ENCODE results near the gene NOX1. TPM values are rescaled to one million over a fixed set of nuclear protein-coding genes. Genes with fewer than 3 reads are reported as not detected.
A peak's percentile ranks its signal among the peaks of the same experiment; 100 is the strongest.
"Not testable (repeated sequence)": the region's sequence is repeated elsewhere in the genome, so short reads cannot be mapped to it uniquely, and the experiment has no call there.

Gene NOX1
- total RNA-seq, 1 donor from 2014 or later: not detected

DNA sequence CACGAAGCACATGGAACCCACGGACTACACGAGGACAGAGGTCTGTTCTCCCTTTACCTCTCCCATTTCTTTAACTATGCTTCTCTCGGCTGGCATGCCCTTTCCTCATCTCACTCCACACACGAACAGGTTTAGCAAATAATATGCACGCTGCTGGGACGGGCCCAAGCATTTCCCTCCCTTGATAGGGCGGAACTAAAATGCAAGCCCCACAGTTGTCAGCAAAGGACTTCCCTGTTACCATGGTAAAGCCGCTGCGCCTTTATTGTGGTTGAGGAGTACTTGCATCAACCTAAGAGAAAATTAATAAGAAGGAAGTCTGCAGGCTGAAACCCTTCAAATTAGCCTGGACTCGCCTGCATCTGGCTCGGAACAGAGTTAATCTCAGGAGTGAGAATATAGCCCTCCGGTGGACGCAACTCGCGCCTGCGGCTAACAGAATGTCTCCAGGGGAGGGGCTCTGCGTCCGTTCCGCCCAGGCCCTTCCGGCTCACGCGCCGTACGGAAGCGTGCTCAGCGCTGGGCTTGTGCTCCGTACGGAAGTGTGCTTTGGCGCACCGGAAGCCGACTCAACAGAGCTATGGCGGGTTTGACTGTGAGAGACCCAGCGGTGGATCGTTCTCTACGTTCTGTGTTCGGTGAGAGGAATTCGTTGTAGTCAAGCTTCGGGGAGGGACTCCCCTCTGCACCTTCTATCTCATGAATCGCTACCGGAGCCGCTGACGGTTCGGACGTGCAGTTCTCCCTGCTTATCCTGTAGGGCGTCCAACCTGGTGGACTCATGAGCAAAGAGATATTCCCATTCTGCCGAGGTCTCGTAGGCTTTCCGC, 54.1 kb downstream of the NOX1 start, which contains the start of gene CSTF2:
TSS of gene CSTF2 (plus strand) at position 555 of the 830 bp plus-strand sequence. CDS start at position 581, 26 bp downstream.
- peak; percentile 92 for DNase-seq (ENCODE audit: low spot score)

DNA sequence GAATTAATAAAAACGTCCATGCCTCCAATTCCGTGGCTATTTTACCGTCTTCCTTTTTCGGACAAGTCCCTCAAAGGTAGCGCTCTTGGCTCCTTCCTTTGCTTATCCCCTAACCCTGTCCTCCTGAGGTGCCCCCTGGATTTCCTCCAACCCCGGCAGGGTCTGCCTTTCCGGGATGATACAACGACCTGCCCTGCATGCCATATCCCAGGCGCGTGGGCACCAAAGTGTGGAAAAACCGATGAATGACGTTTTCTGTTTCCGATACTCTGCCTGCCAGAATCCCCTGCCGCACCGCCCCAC, 54.7 kb downstream of the NOX1 start:
- no peak for DNase-seq (ENCODE audit: low spot score)

DNA sequence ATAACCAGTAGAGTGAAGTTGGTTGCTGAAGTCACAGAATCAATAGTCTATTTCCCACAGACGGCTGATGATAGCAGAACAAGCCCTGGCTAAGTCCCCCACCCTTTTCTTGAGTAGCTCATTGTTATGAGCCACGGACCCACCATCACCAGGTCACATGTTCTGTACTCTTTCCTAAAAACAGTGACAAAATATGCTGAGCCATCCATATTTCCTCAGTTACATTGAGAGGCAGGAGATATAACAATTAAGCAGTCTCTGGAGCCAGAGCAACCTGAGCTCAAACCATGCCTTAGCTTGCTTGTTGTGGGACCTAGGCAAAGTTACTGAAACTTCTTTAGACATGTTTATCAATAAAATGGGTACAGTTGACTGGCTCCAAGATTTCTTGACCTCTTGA, 56.8 kb downstream of the NOX1 start:
- no peak for DNase-seq (ENCODE audit: low spot score)

DNA sequence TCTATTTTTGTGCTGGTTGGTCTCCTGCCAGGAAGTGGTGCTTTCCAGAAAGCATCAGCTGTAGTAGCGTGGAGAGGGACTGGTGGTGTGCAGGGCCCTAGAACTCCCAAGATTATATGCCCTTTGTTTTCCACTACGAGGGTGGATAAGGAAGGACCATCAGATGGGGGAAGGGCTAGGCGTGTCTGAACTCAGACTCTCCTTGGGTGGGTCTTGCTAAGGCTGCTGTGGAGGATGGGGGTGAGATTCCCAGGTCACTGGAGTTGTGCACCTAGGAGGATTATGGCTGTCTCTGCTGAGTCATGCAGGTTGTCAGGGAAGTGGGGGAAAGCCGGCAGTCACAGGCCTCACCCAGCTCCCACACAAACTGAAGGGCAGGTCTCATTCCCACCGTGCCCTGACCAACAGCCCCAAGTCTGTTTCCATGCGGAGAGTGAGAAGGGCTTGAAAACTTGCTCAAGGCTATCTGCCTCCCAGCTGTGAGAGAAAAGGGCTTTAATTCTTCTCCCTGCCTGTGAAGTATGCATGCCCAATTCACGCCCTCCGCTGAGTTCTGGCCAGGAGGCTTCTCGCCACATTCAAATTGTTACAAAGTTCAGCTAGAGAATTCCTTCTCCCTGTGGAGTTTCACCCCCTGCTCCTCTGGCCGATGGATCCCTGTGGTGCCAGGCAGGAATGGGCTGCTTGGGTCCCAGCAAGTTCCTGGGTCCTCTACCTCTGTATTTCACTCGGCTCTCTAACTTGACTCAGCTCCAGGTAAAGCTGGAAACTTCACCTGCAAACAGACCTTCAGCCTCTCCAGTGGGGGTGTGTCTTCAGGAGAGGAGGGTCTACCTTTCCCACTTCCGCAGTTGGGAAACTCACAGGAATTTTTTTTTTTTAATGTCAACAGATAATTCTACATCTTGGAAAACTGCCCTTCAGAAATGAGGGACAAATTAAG, 61.7 kb downstream of the NOX1 start:
- DNase-seq (ENCODE audit: low spot score): no peak

DNA sequence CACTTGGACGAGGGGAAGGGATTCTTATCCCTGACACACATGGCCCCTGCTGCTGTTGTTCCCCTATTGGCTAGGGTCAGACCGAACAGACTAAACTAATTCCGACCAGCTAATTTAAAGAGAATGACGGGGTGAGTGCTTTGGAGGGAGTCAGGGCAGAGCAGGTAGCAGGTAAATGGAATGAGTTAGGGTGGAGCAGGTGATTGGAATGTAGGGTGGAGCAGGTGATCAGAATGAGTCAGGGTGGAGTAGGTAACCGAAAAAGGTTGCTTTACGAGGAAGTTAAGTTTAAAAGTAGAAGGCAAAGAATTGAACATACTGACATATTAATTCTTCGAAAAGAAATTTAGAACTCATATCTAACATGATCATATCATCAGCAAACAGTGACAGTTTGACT, 65.9 kb downstream of the NOX1 start:
- DNase-seq (ENCODE audit: low spot score): not testable (repeated sequence)

DNA sequence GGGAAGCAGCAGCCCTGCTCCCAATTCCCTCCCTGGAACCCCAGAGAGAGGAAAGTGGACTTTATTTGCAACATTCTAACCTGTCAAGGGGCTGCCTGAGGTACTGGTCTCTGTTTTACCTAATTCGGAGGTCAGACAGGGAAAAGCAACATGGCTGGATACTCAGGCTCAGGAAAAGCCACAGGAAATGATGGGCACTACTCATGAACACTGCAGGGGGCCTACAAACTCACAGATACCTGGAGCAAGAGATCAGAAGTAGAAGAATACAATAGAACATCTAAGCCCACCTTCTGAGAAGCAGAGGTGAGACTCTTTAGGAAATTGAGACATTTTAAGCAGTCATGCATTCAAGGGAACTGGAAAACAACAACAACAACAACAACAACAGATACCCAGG, 69.4 kb downstream of the NOX1 start:
- no peak for DNase-seq (ENCODE audit: low spot score)

DNA sequence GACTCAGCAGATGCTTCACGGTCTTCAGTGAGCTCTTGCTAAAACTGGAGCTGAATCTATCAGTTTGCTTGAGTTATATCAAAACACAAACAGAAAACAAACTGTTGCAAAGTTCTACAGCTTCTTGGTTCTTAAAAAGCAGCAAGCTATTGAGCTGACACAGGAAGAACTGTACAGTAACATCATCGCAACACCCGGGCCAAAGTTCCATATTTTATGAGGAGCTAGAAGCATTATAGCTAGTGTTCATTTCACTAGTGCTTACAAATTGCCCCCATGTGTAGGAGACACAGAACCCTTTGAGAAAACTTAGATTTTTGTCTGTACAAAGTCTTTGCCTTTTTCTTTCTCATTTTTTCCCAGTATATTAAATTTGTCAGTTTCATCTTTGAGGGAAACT, 71.3 kb downstream of the NOX1 start:
- DNase-seq (ENCODE audit: low spot score): no peak

DNA sequence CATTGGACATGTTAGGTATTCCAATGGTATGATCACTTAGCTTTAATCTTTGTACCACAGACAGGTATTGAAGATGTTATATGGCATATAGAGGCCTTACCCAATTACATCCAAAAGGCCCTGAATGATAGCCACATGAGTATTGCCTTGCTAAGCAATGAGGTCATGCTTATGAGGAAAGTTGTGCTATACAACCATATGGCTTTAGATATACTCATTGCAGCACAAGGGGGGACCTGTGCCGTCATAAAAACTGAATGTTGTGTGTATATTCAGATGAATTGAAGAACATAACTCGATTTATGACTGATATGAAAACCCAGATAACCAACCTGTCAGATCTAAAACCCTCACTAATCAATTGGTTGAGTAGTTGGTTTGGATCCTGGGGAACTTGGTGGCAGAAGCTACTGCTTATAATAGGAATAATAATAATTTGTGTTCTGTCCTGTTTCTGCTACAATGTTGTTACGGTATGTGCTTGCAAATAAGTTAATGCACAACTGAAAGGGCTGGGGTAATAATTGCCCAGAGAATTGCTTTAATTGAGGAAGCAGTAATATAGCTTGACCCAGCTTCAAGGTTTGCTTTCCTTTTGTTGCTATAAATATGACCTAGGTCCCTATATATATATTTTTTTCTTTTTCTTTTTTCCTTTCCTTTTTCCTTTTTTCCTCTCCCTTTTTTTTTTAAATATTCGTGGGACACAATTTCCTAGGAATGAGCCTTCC, 75.5 kb downstream of the NOX1 start:
- DNase-seq (ENCODE audit: low spot score): no peak

DNA sequence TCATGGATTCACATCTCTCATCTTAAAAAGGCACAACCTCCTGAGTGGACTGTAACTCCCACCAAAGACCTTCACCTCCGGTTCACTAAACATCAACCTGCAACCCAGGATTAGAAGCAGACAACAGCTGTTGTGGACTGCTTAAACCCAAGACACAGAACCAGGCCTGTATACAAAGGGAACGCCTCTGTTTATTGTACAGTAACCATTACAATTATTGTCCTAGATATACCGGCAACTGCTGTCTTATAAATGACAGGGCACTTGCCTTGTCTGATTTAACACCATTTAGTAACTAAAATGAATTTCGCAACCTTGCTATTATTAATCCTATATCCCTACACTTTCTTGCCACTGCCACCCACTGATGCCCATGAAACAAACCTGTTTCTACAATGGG, 76.8 kb downstream of the NOX1 start:
- no peak for DNase-seq (ENCODE audit: low spot score)

DNA sequence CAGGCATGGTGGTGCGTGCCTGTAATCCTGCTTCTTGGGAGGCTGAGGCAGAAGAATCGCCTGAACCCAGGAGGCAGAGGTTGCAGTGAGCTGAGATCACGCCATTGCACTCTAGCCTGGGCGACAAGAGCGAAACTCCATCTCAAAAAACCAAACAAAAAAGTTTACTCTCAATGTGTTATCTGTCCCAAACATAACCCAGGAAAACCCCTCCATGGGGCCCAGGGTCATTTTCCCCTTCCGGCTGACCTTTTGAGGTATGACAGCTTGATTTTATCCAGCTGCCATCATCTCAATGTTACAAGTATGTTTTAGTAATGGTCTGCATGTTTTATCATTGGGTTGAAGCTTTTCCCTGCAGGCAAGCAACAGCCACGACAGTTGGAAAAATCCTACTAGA, 77.8 kb downstream of the NOX1 start:
- DNase-seq (ENCODE audit: low spot score): not testable (repeated sequence)

Other genes with a start within 250 kb of the NOX1 start
- 34.7 TPM for gene TSPAN6, start 237.6 kb downstream of the NOX1 start, total RNA-seq
- 224 TPM for gene SRPX2, start 230.2 kb downstream of the NOX1 start, total RNA-seq
- 12.3 TPM for gene SYTL4, start 142.2 kb downstream of the NOX1 start, total RNA-seq
- gene CSTF2, start 54.0 kb downstream of the NOX1 start, total RNA-seq: 8.2 TPM
- not detected for gene XKRX, start 54.6 kb upstream of the NOX1 start, total RNA-seq
- gene ARL13A, start 95.3 kb upstream of the NOX1 start, total RNA-seq: not detected
- gene TRMT2B, start 177.8 kb upstream of the NOX1 start, total RNA-seq: 12.6 TPM
- gene TMEM35A, start 204.5 kb upstream of the NOX1 start, total RNA-seq: 0.19 TPM
- gene CENPI, start 223.8 kb upstream of the NOX1 start, total RNA-seq: 1.4 TPM

Measured in mesenteric fat pad (tissue), 1 donor.